HG03108 (cell line): Measurements from ENCODE around the gene FNTB.
"Not testable (repeated sequence)": the region's sequence is repeated elsewhere in the genome, so short reads cannot be mapped to it uniquely, and the experiment has no call there.

Experiments used
- ATAC-seq: cut with Tn5 transposase; IDR thresholded peaks from one replicate; pipeline ENCODE4 v1.9.1; 2021; ENCODE audit warnings: moderate library complexity; ENCODE audit not compliant: unreplicated experiment

Gene FNTB

DNA sequence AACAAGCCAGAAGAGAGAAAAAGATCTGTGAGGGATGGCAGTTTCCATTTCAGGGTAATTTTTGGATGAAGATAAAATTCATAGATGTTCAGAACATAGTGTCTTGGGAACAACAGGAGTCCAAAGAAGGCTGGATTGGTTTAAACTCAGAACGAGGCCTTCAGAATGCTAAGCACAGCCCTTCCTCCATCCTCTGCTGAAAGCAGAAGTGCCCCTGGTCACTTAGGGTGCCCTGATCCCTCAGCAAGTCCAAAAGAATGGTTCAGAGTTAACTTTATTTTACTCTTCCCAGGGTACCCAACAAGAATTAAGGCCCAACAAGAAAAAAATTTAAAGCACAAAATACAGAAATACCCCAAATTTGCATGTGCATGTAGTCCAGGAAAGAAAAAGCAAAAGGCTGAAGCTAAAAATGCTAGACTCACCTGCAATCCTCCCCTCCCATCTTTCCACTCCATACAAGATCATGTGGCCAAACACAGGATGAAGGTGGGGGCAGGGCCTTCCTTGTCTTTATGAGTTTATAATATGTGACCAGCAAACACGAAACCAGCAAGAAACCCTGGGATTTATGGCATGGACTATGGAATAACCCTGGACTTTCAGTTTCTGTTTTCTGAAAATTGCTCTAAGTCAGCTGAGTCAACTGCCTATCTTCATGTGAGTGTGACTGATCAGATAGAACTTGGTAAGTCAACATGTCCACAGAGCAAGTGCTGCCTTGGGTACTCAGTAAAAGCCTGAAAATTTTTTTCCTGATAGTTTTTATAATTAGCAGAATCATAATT is 94.5 kb downstream of the FNTB start:
- ATAC-seq = no peak

DNA sequence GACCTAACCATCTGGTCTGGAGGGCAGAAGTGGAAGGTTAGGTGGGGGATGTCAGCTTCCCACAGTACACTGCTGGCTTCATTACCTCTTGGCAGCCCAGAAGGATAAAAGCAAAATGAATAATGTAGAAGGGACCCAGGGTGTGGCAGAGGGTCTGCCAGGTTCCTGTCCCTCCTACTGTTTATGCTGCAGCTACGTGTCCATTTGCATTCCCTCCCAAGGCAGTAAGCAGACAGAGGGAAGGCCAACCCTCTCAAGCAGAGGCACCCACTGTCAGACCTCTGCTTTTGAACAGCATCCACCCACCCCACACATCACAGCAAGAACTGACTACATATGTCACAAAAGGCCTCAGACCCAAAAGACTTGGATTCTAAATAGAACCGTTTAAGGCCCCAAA is 96.2 kb downstream of the FNTB start:
- no peak for ATAC-seq

DNA sequence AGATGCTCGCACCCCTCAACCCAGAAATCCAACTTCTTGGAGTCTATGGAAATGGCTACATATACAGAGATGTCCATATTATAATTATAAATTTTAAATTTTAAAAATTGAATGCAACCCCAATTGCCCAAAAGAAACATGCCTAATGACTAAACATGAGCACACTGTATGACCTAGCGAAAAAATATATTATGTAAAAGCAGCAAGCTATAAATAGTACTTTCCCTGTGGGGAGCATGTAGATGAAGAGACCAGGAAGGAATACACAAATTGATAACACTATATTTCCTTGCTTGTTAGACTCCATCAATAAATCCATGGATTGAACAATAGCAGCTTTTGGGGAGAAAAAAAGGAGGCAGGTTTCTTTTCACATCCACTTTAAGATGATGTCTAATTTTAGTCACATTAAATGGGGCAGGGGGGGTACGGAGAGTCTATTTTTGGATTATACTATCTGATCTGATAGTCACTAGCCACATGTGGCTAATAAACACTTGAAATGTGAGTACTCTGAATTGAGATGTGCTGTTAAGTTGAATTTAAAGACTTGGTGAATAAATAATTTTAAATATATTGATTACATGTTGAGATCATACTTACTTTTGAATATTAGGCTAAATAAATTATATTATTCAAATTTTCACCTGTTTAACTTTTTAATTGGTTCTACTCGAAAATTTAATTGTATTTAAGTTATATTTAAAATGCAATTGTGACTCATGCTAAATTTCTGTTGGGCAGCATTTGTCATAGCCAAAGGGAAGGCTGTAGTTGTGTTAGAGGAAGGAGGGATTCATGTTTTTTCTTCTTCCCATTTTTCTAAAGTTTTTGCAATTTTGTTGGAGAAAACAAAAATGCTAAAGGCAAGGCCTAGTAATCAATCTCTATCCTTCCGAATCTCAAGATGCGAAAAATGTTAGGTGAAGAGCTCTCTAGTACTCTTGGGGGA is 98.1 kb downstream of the FNTB start:
- ATAC-seq = no peak

DNA sequence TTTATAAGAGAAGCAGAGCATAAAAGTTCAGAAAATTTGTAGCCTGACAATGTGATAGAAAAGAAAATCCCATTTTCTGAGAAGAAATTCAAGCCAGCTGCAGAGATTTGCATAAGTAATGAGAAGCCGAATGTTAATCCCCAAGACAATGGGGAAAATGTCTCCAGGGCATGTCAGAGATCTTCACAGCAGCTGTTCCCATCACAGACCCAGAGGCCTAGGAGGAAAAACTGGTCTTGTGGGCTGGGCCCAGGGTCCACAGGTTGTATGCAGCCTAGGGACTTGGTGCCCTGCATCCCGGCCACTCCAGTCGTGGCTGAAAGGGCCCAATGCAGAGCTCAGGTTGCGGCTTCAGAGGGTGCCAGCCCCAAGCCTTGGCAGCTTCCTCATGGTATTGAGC is 100.0 kb downstream of the FNTB start:
- ATAC-seq = not testable (repeated sequence)

DNA sequence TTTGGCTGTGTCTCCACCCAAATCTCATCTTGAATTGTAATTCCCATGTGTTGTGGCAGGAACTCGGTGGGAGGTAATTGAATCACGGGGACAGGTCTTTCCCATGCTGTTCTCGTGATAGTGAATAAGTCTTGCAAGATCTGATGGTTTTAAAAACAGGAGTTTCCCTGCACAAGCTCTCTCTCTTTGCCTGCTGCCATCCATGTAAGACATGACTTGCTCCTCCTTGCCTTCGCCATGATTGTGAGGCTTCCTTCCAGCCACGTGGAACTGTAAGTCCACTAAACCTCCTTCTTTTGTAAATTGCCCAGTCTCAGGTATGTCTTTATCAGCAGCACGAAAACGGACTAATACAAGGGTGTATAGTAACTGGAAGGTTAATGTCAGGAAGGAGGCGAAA is 101.1 kb downstream of the FNTB start:
- ATAC-seq = not testable (repeated sequence)

DNA sequence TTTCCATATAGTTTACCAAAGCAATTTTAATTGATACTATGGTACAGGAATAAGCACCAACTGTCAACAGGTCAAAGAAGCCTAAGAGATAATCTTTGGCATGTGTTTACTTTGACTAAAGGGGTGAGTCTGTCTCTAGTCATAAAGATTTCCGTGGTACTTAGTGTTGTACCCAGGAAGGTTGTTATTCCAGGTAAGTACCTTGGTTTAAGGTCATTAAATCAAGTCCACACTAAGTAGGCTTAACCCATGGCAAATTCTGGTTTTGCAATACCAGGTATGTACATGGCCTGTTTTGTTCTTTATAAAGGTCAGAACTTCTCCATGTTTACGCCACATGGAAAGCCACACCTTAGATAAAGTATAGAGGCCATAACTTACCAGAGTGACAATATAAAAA is 105.7 kb downstream of the FNTB start:
- no peak for ATAC-seq

DNA sequence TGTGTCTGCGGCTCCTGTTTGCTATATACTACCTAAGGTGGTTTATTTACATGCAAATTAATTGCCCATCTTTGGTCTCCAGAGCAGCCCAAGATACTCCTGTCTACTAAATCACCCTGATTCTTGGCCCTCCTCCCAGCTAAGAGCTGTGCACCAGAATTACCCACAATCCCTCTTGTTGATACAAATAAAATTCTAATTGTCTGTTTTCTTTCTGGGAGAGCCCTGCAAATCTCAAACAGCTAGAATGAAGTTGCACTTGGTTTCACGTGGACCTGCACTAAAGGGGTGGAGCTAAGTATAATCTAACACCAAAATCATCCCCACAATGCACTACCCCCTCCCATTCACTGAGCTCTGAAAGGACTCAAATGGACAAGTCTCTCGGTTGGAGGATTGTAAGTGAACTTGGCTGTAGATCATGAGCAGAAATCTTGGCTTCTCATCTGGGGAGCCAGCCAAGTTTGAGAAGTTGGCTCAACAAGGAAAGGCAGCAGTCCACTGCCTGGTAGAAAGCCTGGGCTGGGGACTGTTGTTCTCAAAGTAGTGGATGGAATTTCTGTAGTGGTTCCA is 109.0 kb downstream of the FNTB start:
- ATAC-seq = no peak

DNA sequence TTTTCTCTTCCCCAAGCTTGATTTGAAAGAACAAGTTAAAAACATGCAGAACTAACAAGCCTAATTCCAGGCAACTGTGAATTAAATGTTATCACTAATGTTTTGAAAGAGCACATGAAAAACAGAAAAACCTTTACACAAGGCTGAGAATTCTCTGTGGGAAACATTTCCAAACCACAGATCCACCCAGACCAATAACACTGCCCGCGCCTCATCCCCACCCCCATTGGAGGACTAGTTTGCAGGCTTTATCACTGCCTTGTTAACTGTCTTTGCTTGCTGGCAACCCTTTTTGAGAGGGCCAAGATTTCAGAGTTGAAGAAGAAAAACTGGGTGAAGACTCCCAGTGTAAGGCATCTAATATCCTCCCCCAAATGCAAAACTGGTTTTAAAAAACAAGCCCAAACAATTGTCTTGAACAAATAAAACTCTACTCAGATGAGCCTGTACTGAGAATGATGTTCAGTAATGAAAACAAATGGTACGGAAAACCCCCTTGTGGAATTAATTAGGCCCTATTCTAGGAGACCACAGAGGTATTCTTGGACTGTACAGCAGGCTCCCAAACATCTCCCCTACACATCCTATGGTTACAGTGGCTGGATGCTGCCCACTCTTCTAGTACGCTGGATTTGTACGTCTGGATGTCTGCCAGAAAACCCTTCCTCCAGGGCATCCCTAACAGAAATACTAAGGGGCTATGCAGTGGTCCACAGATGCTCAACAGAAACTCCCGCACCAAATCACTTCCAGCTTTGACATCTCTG is 109.8 kb downstream of the FNTB start:
- ATAC-seq = no peak

DNA sequence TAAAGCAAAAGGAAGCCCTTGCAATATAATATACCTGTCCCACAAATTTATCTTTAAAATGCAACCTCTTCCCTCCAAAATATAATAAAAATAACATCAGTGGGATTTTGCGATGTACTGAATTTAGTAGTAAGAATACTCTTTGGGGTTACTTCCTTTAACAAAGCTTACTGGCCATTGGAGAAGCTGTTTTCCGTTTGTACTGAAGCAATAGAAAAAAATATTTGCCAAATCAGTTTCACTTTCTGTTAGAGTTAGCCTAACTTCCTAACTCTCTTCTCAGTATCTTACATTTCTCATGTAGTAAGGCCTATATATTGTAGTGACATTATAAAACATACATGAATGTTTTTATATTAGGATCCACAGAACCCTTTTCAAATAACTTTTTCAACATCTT is 111.9 kb downstream of the FNTB start:
- no peak for ATAC-seq

DNA sequence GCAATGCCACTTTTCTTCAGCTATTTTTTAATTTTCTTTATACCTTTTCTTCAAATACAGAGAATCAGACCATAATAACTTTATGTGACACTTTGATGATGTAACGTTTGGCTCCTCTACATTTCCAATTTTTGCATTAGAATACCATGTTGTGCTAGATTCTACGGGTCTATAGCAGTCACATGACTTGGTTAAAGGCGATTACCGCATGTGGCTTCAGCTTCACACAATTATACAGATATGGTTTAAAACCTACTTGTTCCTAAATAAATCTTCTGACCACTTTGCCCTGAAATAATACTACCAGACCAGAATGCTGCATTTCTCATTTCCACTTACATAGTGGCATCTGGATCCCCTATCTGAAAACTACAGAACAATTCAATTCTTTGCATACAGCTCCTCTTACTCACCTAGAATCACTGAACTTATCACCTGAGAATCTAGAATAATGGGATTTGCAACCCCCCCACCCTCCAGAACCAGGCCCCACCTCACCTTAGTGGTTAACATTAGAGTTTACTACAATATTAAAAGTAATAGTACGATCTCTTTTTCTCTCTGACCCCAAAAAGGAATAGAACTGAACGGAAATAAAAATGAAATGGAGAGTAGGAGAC is 114.3 kb downstream of the FNTB start:
- no peak for ATAC-seq

DNA sequence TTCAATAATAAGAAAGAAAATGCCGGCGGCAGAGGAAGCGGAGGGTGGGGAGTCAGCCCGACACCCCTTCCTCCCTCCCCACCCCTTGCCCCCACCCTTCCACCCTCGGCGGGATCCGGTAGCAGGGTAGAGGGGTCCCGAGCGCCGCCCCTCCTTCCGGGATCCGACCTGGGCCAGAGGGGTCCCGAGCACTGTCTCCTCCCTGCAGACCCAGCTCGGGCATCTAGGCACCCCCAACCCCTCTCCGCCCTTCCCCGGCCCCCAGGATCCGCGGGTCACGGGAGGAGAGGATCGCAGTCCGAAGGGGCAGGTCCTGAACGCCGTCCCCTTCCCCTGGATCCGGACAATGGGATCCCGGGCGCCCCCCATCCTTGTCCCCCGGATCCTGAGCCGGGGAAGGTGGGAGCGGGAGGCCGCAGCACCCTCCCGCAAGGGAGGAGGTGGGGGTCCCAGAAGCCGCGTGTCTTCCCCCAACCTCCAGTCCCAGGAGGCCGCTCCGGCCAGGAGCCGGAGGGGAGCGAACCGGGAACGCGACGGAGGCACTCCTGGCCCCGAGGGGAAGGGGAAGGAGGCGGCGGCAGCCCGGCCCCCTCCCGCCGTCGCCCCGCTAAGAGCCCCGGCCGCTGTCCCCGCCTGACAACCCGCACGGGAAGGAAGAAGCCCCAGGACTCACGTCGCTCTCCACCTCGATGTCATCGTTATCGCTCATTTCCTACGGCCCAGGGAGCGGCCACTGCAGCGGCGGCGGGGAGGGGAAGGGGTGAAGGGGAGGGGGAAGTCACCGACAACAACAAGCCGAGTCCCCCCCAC is 115.1 kb downstream of the FNTB start:
- peak; percentile 13 for ATAC-seq

DNA sequence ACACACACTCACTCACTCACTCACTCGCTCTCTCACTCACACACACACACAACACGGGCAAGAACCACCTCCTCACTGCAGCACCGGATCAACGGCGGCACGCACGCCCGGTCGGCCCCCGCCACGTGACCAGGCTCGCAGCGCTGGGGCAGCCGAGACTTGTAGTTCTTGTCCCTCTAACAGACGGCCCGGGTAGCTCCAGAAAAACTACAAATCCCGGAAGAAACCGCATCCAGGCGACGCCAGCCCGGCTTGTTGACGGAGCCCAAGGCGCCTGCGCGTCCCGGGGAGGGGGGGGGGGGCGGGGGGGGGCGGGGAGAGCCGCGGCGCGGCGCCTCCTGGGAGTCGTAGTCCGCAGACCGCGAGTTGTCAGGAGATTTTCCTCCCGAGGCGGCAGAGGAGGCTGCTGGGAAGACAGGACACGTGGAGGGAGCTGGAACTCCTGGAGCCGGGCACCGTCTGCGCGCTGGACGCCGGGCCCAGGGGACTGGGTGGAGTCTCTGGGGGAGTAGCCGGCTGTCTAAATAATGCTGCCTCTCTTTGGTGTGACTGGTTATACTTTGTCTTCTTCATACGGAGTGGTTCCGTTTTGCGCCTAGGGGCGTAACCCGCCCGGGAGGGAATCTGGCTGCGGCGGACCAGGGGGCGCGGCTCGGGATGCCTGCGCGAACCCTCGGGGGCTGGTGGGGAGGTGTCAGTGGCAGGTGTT is 115.9 kb downstream of the FNTB start, which contains the start of gene MAX:
MAX (minus strand) TSS at position 77 of the 709 bp plus-strand sequence. CDS start 178 bp downstream, outside the sequence.
- ATAC-seq = peak; percentile 82

DNA sequence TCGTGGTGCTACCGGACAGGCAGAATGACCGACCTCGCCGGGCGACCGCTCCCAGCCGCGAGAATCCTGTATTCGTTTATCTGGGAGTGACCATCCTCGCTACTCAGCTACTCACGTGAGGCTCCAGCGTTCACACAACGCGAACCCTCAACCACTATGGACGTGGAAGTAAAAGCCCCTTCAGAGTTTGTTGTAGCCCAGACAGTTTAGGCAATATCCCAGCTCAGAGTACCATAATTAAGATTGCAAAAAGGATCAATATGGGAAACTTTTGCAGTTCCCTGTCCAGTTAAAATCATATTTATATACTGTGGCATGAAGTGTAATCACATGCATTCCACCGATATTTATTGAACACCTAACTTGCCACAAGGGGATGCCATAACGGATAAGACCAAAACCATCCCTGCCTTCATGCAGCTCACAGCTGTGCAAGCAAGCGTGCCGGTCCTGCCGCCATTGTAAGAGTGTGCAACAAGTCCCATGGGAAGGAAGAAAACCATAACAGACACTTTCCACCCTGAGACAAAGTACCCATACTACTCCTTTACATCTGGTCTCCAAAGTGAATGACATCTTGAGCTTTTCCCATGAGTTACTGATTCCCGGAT is 116.6 kb downstream of the FNTB start:
- no peak for ATAC-seq

DNA sequence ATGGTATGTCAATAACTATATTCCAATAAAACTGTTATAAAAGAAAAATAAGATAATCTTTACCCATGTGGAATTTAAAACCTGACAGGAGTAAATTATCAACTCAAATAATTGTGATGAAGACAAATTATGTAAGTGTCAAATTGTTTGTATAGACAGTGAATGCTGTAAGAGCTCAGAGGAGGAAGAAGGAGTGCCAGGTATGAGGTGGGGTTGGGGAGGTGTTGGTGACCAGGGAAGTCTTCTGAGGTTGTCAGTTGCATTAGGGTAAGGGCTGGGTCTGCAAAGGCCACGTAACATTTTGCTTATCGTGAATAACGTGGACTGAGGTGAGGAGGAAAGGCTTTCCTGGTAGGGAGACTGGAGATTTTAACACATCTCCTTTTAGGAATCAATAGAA is 118.1 kb downstream of the FNTB start:
- ATAC-seq = no peak

DNA sequence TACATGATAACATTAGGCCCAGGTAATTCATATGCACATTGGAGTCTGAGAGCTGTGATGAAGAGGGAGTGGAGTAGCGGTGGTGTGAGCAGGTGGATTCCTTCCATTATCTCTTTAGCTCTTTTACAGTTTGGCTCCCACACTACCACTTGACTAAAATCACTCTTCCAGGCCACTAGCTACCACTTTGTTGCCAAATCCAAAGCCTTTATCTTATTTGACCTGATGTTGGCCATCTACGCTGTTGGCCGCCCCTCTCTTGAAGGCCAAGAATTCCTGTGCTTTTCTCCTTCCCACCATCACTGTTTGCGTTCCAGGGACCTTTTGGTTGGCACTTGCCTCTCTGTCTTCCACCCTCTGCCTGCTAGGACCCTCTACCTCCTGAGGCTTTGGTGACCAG is 119.6 kb downstream of the FNTB start:
- ATAC-seq = no peak

DNA sequence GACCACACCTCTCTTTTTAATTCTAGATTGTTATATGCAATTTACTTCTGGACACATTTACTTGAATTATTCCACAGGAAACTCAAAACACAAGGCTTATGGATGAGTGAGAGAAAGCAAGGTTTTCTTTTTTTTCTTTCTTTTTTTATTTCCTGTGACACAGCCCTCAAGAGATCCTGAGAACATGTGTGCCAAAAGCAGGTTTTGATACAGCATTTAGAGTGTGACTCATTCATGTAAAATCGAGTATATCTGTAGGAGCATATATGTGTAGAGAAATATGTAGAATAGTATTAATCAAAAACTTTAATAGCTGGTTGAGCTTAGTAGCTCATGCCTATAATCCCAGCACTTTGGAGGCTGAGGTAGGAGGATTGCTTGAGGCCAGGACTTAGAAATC is 120.0 kb downstream of the FNTB start:
- no peak for ATAC-seq

DNA sequence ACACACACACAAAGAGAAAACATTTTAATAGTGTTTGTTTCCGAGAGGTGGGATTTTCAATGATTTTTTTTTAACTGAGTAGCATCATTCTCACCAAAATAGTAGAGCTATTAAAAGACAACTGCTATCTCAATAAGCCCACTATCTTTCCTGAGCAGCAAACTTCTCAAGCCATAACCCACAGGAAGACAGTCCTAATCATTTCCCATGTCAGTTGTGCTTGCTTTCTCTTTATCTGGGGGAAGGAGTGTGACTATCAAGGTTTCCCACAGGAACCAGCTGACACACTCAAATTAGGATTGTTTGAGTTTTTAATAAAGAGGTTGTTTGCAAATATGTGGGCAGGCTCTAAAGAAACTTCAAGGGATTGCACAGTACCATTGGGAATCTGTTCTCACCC is 120.5 kb downstream of the FNTB start:
- ATAC-seq = no peak

DNA sequence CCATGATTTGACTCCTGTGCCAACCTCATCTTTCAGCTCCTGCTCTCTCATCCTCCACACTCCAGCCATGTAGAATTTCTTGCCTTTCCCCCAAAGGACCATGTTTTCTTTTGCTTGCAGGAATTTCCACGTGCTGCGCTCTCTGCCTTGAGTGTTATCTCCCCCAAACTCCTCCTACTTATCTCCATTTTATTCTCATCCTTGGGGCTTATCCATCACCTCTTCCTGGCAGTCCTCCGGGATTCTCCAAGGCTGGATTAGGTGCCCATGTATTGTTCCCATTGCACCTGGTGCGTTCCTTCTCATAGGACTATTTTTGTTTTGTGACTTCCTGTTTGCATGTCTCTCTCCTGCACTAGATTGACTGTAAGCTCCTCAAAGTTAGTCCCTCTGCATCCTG is 122.7 kb downstream of the FNTB start:
- no peak for ATAC-seq

DNA sequence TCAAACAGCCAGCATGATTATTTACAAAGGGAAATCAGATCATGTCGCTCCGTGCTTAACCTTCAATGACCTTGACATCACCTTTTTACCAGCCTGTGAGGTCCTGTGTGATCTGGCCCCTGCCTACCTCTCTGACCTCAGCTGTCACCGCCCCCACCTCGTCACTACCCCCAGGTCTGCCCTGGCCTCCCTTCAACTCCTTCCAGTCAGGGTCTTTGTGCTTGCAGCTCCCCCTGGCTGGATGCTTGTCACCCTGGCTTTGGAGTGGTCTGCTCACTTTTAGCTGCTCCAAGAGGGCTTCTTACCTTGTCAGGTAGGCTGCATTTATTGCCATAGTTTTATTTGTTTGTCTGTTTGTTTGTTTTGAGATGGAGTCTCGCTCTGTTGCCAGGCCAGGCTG is 123.8 kb downstream of the FNTB start:
- ATAC-seq = no peak
